CD4-positive, alpha-beta memory T cell (primary cell): Measurements from ENCODE around the gene CCDC78. TPM values are rescaled to one million over a fixed set of nuclear protein-coding genes. Genes with fewer than 3 reads are reported as not detected.

Experiments
- CTCF ChIA-PET: fragments of 350-600 bp; sonication (Branson Sonifier 250); formaldehyde crosslinking; loops from one replicate; lab custom pipeline; 2021; ENCODE audit warnings: inconsistent platforms; ENCODE audit not compliant: partially characterized antibody; lab: Charles Lee
- POLR2A ChIA-PET: fragments of 350-600 bp; sonication (Branson Sonifier 250); formaldehyde crosslinking; loops from one replicate; lab custom pipeline; 2021; ENCODE audit not compliant: partially characterized antibody; lab: Charles Lee
- DNase-seq, 5 donors: peaks; one replicate each; pipeline versions ENCODE4 v3.0.0 to v3.0.0-alpha.2; 2020 to 2022; ENCODE audit warnings: mixed read lengths in 1 of 5
- H3K27ac ChIP-seq: one replicate; pipeline ENCODE4 v1.7.0; 2013; ENCODE audit warnings: low read depth, low read length
- H3K27me3 ChIP-seq: 2 replicates; pipeline ENCODE4 v1.7.0; 2013; ENCODE audit warnings: mild to moderate bottlenecking, low read length, moderate library complexity; ENCODE audit not compliant: insufficient read depth
- H3K36me3 ChIP-seq: 2 replicates; pipeline ENCODE4 v1.7.0; 2013; ENCODE audit warnings: mild to moderate bottlenecking, low read length, moderate library complexity; ENCODE audit not compliant: insufficient read depth
- H3K4me1 ChIP-seq: 2 replicates; pipeline ENCODE4 v1.7.0; 2013; ENCODE audit warnings: mild to moderate bottlenecking, low read length, moderate library complexity; ENCODE audit not compliant: insufficient read depth
- H3K4me3 ChIP-seq, 2 donors: one replicate each; pipeline ENCODE4 v1.7.0; 2013; ENCODE audit warnings: low read length in 2 of 2, mild to moderate bottlenecking in 1 of 2
- H3K9me3 ChIP-seq, 2 donors: one replicate each; pipeline ENCODE4 v1.7.0; 2013; ENCODE audit warnings: low read length in 2 of 2, control low read depth in 1 of 2; ENCODE audit not compliant: control insufficient read depth in 1 of 2
- H3K27ac Mint-ChIP-seq, 7 donors: one replicate each; pipeline ENCODE4 v1.8.0; 2020 to 2021; ENCODE audit warnings: mixed read lengths in 7 of 7, mild to moderate bottlenecking in 6 of 7, inconsistent platforms in 3 of 7, moderate library complexity in 3 of 7
- H3K27me3 Mint-ChIP-seq, 2 donors: one replicate each; pipeline ENCODE4 v1.8.0; 2020 to 2021; ENCODE audit warnings: mixed read lengths in 2 of 2
- H3K36me3 Mint-ChIP-seq, 2 donors: one replicate each; pipeline ENCODE4 v1.8.0; 2020 to 2021; ENCODE audit warnings: mixed read lengths in 2 of 2, inconsistent platforms in 1 of 2, mild to moderate bottlenecking in 1 of 2
- H3K4me1 Mint-ChIP-seq, 4 donors: one replicate each; pipeline ENCODE4 v1.8.0; 2020 to 2021; ENCODE audit warnings: mixed read lengths in 4 of 4, mild to moderate bottlenecking in 1 of 4
- H3K4me3 Mint-ChIP-seq, 8 donors: one replicate each; pipeline ENCODE4 v1.8.0; 2020 to 2021; ENCODE audit warnings: mixed read lengths in 8 of 8, mild to moderate bottlenecking in 7 of 8, moderate library complexity in 6 of 8, inconsistent platforms in 3 of 8
- H3K9me3 Mint-ChIP-seq, 8 donors: one replicate each; pipeline ENCODE4 v1.8.0; 2020 to 2021; ENCODE audit warnings: mixed read lengths in 8 of 8, mild to moderate bottlenecking in 5 of 8, inconsistent platforms in 3 of 8, moderate library complexity in 1 of 8
- intact Hi-C: fragments of 100-400 bp; cut with micrococcal nuclease; formaldehyde crosslinking; loops from one replicate; pipeline ENCODE4 v1.15.1; 2023
- polyA plus RNA-seq, 2 donors: library from polyadenylated mRNA; unstranded; fragments of 300-500 nt; fragmentation: Illumina TruSeq; gene quantifications; one replicate each; pipeline ENCODE4 v1.2.3, GENCODE V29; 2021
- total RNA-seq, 2 experiments: library from RNA; stranded (reverse); gene quantifications; one replicate each; pipeline ENCODE4 v1.2.3, GENCODE V29; 2021

The CCDC78 gene
- total and polyA plus RNA-seq, 4 experiments from 2014 or later, result 4.5 to 5.1 TPM; not detected in 2

GRCh38 chr16:769184-769784 lies 43.0 kb upstream of the CCDC78 start:
- H3K9me3 Mint-ChIP-seq, result no peaks in the 10 kb centered on the region
- CTCF ChIA-PET, result no interaction called here
- H3K4me1 Mint-ChIP-seq, result no peaks in the 10 kb centered on the region
- H3K27ac Mint-ChIP-seq, result no peak overlapping the region
- no peak overlapping the region for H3K4me3 Mint-ChIP-seq
- H3K27me3 Mint-ChIP-seq, result no peaks in the 10 kb centered on the region
- POLR2A ChIA-PET, result no interaction called here
- Histone ChIP-seq H3K27ac (no peak overlapping the region), H3K9me3 (no peaks in the 10 kb centered on the region), H3K27me3 (no peaks in the 10 kb centered on the region), H3K36me3 (no peaks in the 10 kb centered on the region), H3K4me3 (no peak overlapping the region), H3K4me1 (no peaks in the 10 kb centered on the region)
- no peak for DNase-seq
- no peaks in the 10 kb centered on the region for H3K36me3 Mint-ChIP-seq
- intact Hi-C loops, result no loop called here

GRCh38 chr16:768428-768827 lies 42.2 kb upstream of the CCDC78 start:
- Histone ChIP-seq H3K27me3 (no peaks in the 10 kb centered on the region), H3K9me3 (no peaks in the 10 kb centered on the region), H3K4me1 (no peaks in the 10 kb centered on the region), H3K36me3 (no peaks in the 10 kb centered on the region), H3K27ac (no peak overlapping the region), H3K4me3 (no peak overlapping the region)
- H3K4me1 Mint-ChIP-seq, result no peaks in the 10 kb centered on the region
- H3K9me3 Mint-ChIP-seq, result no peaks in the 10 kb centered on the region
- ChIA-PET CTCF (interaction anchor here (0.7 kb wide), 1 partner anchor 25 kb away, joined by 3 read pairs; no protein-coding TSS in a partner anchor), POLR2A (no interaction called here)
- H3K27ac Mint-ChIP-seq, result no peak overlapping the region
- intact Hi-C loops, result no loop called here
- no peaks in the 10 kb centered on the region for H3K27me3 Mint-ChIP-seq
- H3K4me3 Mint-ChIP-seq, result no peak overlapping the region
- H3K36me3 Mint-ChIP-seq, result no peaks in the 10 kb centered on the region
- no peak for DNase-seq

GRCh38 chr16:767743-768235 lies 41.5 kb upstream of the CCDC78 start:
- no peaks in the 10 kb centered on the region for H3K36me3 Mint-ChIP-seq
- intact Hi-C loops, result no loop called here
- H3K9me3 Mint-ChIP-seq, result no peaks in the 10 kb centered on the region
- no peaks in the 10 kb centered on the region for H3K27me3 ChIP-seq
- H3K4me1 ChIP-seq, result no peaks in the 10 kb centered on the region
- no peaks in the 10 kb centered on the region for H3K36me3 ChIP-seq
- ChIA-PET POLR2A (no interaction called here), CTCF (interaction anchor here (0.7 kb wide), 1 partner anchor 25 kb away, joined by 3 read pairs; no protein-coding TSS in a partner anchor)
- H3K4me3 Mint-ChIP-seq, result no peak overlapping the region
- H3K27ac ChIP-seq, result no peak overlapping the region
- DNase-seq, result no peak
- H3K4me1 Mint-ChIP-seq, result no peaks in the 10 kb centered on the region
- no peak overlapping the region for H3K4me3 ChIP-seq
- no peaks in the 10 kb centered on the region for H3K9me3 ChIP-seq
- H3K27ac Mint-ChIP-seq, result no peak overlapping the region
- H3K27me3 Mint-ChIP-seq, result no peaks in the 10 kb centered on the region

GRCh38 chr16:766820-767640 lies 40.8 kb upstream of the CCDC78 start:
- no peak for DNase-seq
- ChIA-PET POLR2A (no interaction called here), CTCF (no interaction called here)
- intact Hi-C loops, result no loop called here
- no peaks in the 10 kb centered on the region for H3K4me1 ChIP-seq
- no peaks in the 10 kb centered on the region for H3K4me1 Mint-ChIP-seq
- no peaks in the 10 kb centered on the region for H3K9me3 ChIP-seq
- H3K27me3 Mint-ChIP-seq, result no peaks in the 10 kb centered on the region
- no peaks in the 10 kb centered on the region for H3K27me3 ChIP-seq
- H3K36me3 Mint-ChIP-seq, result no peaks in the 10 kb centered on the region
- H3K4me3 ChIP-seq, result no peak overlapping the region
- no peak overlapping the region for H3K4me3 Mint-ChIP-seq
- H3K36me3 ChIP-seq, result no peaks in the 10 kb centered on the region
- no peak overlapping the region for H3K27ac Mint-ChIP-seq
- no peak overlapping the region for H3K27ac ChIP-seq
- no peaks in the 10 kb centered on the region for H3K9me3 Mint-ChIP-seq

- H3K9me3 ChIP-seq, result no peaks in the 10 kb centered on the region
- H3K27me3 ChIP-seq, result no peaks in the 10 kb centered on the region
Observed at GRCh38 chr16:766008-766819, 40.0 kb upstream of the CCDC78 start.

GRCh38 chr16:765488-765865 lies 39.2 kb upstream of the CCDC78 start:
- H3K4me1 ChIP-seq, result no peaks in the 10 kb centered on the region
- H3K9me3 ChIP-seq, result no peaks in the 10 kb centered on the region
- H3K36me3 Mint-ChIP-seq, result no peaks in the 10 kb centered on the region
- H3K9me3 Mint-ChIP-seq, result no peaks in the 10 kb centered on the region
- H3K27ac Mint-ChIP-seq, result no peak overlapping the region
- ChIA-PET POLR2A (no interaction called here), CTCF (no interaction called here)
- H3K27ac ChIP-seq, result no peak overlapping the region
- intact Hi-C loops, result no loop called here
- H3K4me1 Mint-ChIP-seq, result no peaks in the 10 kb centered on the region
- H3K4me3 ChIP-seq, result no peak overlapping the region
- no peak for DNase-seq
- no peaks in the 10 kb centered on the region for H3K36me3 ChIP-seq
- peaks cover 0 to 1% of the 10 kb centered on the region in 2 donors for H3K27me3 Mint-ChIP-seq
- no peak overlapping the region for H3K4me3 Mint-ChIP-seq
- H3K27me3 ChIP-seq, result no peaks in the 10 kb centered on the region

More at GRCh38 chr16:766008-766819, 40.0 kb upstream of the CCDC78 start:
- Mint-ChIP-seq H3K9me3 (no peaks in the 10 kb centered on the region), H3K4me1 (no peaks in the 10 kb centered on the region), H3K36me3 (no peaks in the 10 kb centered on the region), H3K27me3 (no peaks in the 10 kb centered on the region), H3K4me3 (no peak overlapping the region), H3K27ac (no peak overlapping the region)
- intact Hi-C loops, result no loop called here
- DNase-seq, result no peak
- Histone ChIP-seq H3K27ac (no peak overlapping the region), H3K36me3 (no peaks in the 10 kb centered on the region), H3K4me3 (no peak overlapping the region), H3K4me1 (no peaks in the 10 kb centered on the region)
- CTCF ChIA-PET, result no interaction called here
- POLR2A ChIA-PET, result no interaction called here

GRCh38 chr16:764848-765487 lies 38.7 kb upstream of the CCDC78 start:
- ChIA-PET CTCF (no interaction called here), POLR2A (no interaction called here)
- H3K27me3 ChIP-seq, result no peaks in the 10 kb centered on the region
- H3K36me3 Mint-ChIP-seq, result no peaks in the 10 kb centered on the region
- H3K36me3 ChIP-seq, result no peaks in the 10 kb centered on the region
- no peaks in the 10 kb centered on the region for H3K4me1 Mint-ChIP-seq
- H3K9me3 Mint-ChIP-seq, result no peaks in the 10 kb centered on the region
- no peak overlapping the region for H3K27ac ChIP-seq
- no peak overlapping the region for H3K27ac Mint-ChIP-seq
- H3K4me3 ChIP-seq, result no peak overlapping the region
- no peak overlapping the region for H3K4me3 Mint-ChIP-seq
- H3K4me1 ChIP-seq, result no peaks in the 10 kb centered on the region
- intact Hi-C loops, result no loop called here
- DNase-seq, result no peak
- H3K27me3 Mint-ChIP-seq, result peaks cover 0 to 1% of the 10 kb centered on the region in 2 donors
- H3K9me3 ChIP-seq, result no peaks in the 10 kb centered on the region
